HCT116 (cell line): ENCODE data around the gene TLK2. TPM values are rescaled to one million over a fixed set of nuclear protein-coding genes. Genes with fewer than 3 reads are reported as not detected.

Experiments
- ATAC-seq: fragments of 200-7000 bp; cut with Tn5 transposase; 2 replicates; pipeline ENCODE4 v1.9.1; 2020; ENCODE audit warnings: mild to moderate bottlenecking, moderate library complexity
- BruUV-seq: library from RNA; stranded (reverse); fragments of 400-500 nt; replicated peaks from 2 replicates; lab custom pipeline; 2021; lab: Mats Ljungman, UMichigan
- CTCF ChIA-PET: fragments of 300-600 bp; sonication (Branson Sonifier 250); formaldehyde crosslinking; loops from one replicate; lab custom pipeline; 2021; ENCODE audit warnings: antibody characterized with exemption; lab: Charles Lee
- POLR2A ChIA-PET: fragments of 300-600, 350-600 bp; sonication (Branson Sonifier 250); formaldehyde crosslinking; loops from one replicate; lab custom pipeline; 2021; ENCODE audit warnings: antibody characterized with exemption; lab: Charles Lee
- RAD21 ChIA-PET, 2 experiments: fragments of 300-600 bp; sonication (Branson Sonifier 250); formaldehyde crosslinking; loops; one replicate each; lab custom pipeline; 2023; ENCODE audit warnings: low total read pairs in 2 of 2; ENCODE audit not compliant: uncharacterized antibody in 2 of 2, unreplicated experiment in 2 of 2, low non-redundant PET in 1 of 2; lab: Charles Lee
- DNase-seq: peaks from one replicate; pipeline ENCODE4 v3.0.0-alpha.2; 2010; ENCODE audit warnings: low read depth, low spot score
- H2AFZ ChIP-seq: fragments of 200-600 bp; shearing (Covaris generic), sonication (generic); 2 replicates; pipeline ENCODE4 v1.6.1; 2017; ENCODE audit warnings: low read depth, mixed run types, mixed read lengths, antibody characterized with exemption, low read length; ENCODE audit not compliant: poor library complexity, severe bottlenecking
- H3K27ac ChIP-seq: 2 replicates; pipeline ENCODE4 v1.5.1; 2012; ENCODE audit warnings: low read depth, low read length
- H3K27me3 ChIP-seq: fragments of 200-600 bp; sonication (generic); 2 replicates; pipeline ENCODE4 v1.6.1; 2016; ENCODE audit warnings: mixed run types, low read length, mixed read lengths; ENCODE audit not compliant: insufficient read depth
- H3K36me3 ChIP-seq, 2 experiments: fragments of 200-500 bp in 1 of 2; fragments of 200-600 bp in 1 of 2; sonication (Bioruptor generic) in 1 of 2; sonication (generic) in 1 of 2; 2 replicates each; pipeline versions ENCODE4 v1.5.1 to v1.6.1; 2014 to 2016; ENCODE audit warnings: low read length in 2 of 2, inconsistent platforms in 1 of 2, mixed read lengths in 1 of 2, mixed run types in 1 of 2; ENCODE audit not compliant: insufficient read depth in 2 of 2, control insufficient read depth in 1 of 2
- H3K4me1 ChIP-seq, 2 experiments: fragments of 200-600 bp in 1 of 2; sonication (generic) in 1 of 2; 2 replicates each; pipeline versions ENCODE4 v1.5.1 to v1.6.1; 2012 to 2017; ENCODE audit warnings: low read length in 2 of 2, inconsistent platforms in 1 of 2, mild to moderate bottlenecking in 1 of 2, mixed read lengths in 1 of 2, mixed run types in 1 of 2, moderate library complexity in 1 of 2; ENCODE audit not compliant: insufficient read depth in 2 of 2, control insufficient read depth in 1 of 2
- H3K4me2 ChIP-seq: fragments of 200-600 bp; sonication (generic); 2 replicates; pipeline ENCODE4 v1.6.1; 2017; ENCODE audit warnings: mixed run types, low read length, mixed read lengths
- H3K4me3 ChIP-seq, 2 experiments: fragments of 200-600 bp in 1 of 2; sonication (generic) in 1 of 2; replicated peaks in 1 of 2; 2 replicates each; pipeline ENCODE4 v1.5.1; 2011 to 2016; ENCODE audit warnings: low read length in 2 of 2, control low read depth in 1 of 2, low read depth in 1 of 2, mild to moderate bottlenecking in 1 of 2, mixed read lengths in 1 of 2, mixed run types in 1 of 2
- H3K79me2 ChIP-seq: fragments of 200-600 bp; sonication (generic); 2 replicates; pipeline ENCODE4 v1.6.1; 2017; ENCODE audit warnings: mild to moderate bottlenecking, mixed run types, low read length, moderate library complexity, mixed read lengths; ENCODE audit not compliant: insufficient read depth
- H3K9ac ChIP-seq: fragments of 200-600 bp; sonication (generic); 2 replicates; pipeline ENCODE4 v1.6.1; 2016; ENCODE audit warnings: low read length, mixed read lengths
- H3K9me2 ChIP-seq: fragments of 200-600 bp; sonication (generic), shearing (Covaris generic); 2 replicates; pipeline ENCODE4 v1.6.1; 2017; ENCODE audit warnings: mixed run types, mild to moderate bottlenecking, moderate library complexity; ENCODE audit not compliant: insufficient read depth
- H3K9me3 ChIP-seq, 2 experiments: fragments of 200-500 bp in 1 of 2; fragments of 200-600 bp in 1 of 2; sonication (Bioruptor generic) in 1 of 2; sonication (generic) in 1 of 2; 2 replicates each; pipeline ENCODE4 v1.6.1; 2014 to 2017; ENCODE audit warnings: low read length in 2 of 2, mixed read lengths in 2 of 2, inconsistent platforms in 1 of 2, low read depth in 1 of 2, mild to moderate bottlenecking in 1 of 2, mixed run types in 1 of 2, moderate library complexity in 1 of 2; ENCODE audit not compliant: control insufficient read depth in 1 of 2, insufficient read depth in 1 of 2
- H4K20me1 ChIP-seq: fragments of 200-600 bp; sonication (generic), shearing (Covaris generic); 2 replicates; pipeline ENCODE4 v1.6.1; 2017; ENCODE audit warnings: mixed run types, mild to moderate bottlenecking, moderate library complexity; ENCODE audit not compliant: insufficient read depth
- CTCF ChIP-seq, 3 experiments: fragments of 200-600 bp in 1 of 3; sonication (generic) in 1 of 3; IDR thresholded peaks in 2 of 3; conservative IDR thresholded peaks in 1 of 3; 2 replicates each; pipeline ENCODE4 v1.5.1; 2012 to 2017; ENCODE audit warnings: low read depth in 2 of 3, low read length in 2 of 3, antibody characterized with exemption in 1 of 3, borderline replicate concordance in 1 of 3, control low read depth in 1 of 3, mild to moderate bottlenecking in 1 of 3, mixed read lengths in 1 of 3, mixed run types in 1 of 3, moderate library complexity in 1 of 3; ENCODE audit not compliant: insufficient read depth in 1 of 3
- EGR1 ChIP-seq: IDR thresholded peaks from 2 replicates; pipeline ENCODE4 v1.6.1; 2012; ENCODE audit warnings: low read depth
- EZH2 ChIP-seq: fragments of 200-600 bp; sonication (generic); IDR thresholded peaks from 2 replicates; pipeline ENCODE4 v1.6.1; 2017; ENCODE audit warnings: antibody characterized with exemption, mixed run types
- FOSL1 ChIP-seq: IDR thresholded peaks from 2 replicates; pipeline ENCODE4 v1.6.1; 2012; ENCODE audit warnings: low read depth
- MAX ChIP-seq: IDR thresholded peaks from 2 replicates; pipeline ENCODE4 v1.6.1; 2012
- intact Hi-C: fragments of 100-400 bp; cut with micrococcal nuclease; formaldehyde crosslinking; loops from 2 replicates; pipeline ENCODE4 v1.10.0; 2022
- total RNA-seq: library from RNA; stranded (reverse); gene quantifications from one replicate; pipeline ENCODE4 v1.2.1, GENCODE V29; 2021; ENCODE audit not compliant: unreplicated experiment

TLK2 gene
- total RNA-seq, 1 experiment from 2014 or later, result 56.6 TPM

- POLR2A ChIA-PET, result no interaction called here
Measured at GRCh38 chr17:62655656-62656055, 177.0 kb downstream of the TLK2 start.

More at GRCh38 chr17:62655656-62656055, 177.0 kb downstream of the TLK2 start:
- no peak overlapping the region for H3K9ac ChIP-seq
- no peak overlapping the region for H3K27ac ChIP-seq
- no peak overlapping the region for H2AFZ ChIP-seq
- H3K4me2 ChIP-seq, result no peak overlapping the region
- H3K27me3 ChIP-seq, result no peaks in the 10 kb centered on the region
- peaks cover 0 to 7% of the 10 kb centered on the region in 2 experiments; a peak in 1 of 4 replicates for H3K4me1 ChIP-seq
- intact Hi-C loops, result no loop called here
- TF ChIP-seq FOSL1, result no peak
- no peak for TF ChIP-seq EGR1
- no peak for TF ChIP-seq CTCF (IDR thresholded peaks at IDR 0.05 in 2 of 3, conservative IDR thresholded peaks at IDR 0.05 in 1 of 3; ENCODE audit: borderline replicate concordance in 1 of 3, insufficient read depth in 1 of 3, low read depth in 2 of 3, low read length in 2 of 3)
- no peak for TF ChIP-seq EZH2
- TF ChIP-seq MAX, result no peak
- TF ChIP-seq, all 23 proteins: peak for 0
- no peaks in the 10 kb centered on the region for H4K20me1 ChIP-seq
- H3K4me3 ChIP-seq, result no peak overlapping the region
- CTCF ChIA-PET, result no interaction called here
- DNase-seq (no peak), ATAC-seq (no peak)
- no TSS peak for BruUV-seq
- H3K36me3 ChIP-seq, result no peaks in the 10 kb centered on the region
- no peaks in the 10 kb centered on the region for H3K9me2 ChIP-seq
- RAD21 ChIA-PET, result no interaction called here
- H3K79me2 ChIP-seq, result no peaks in the 10 kb centered on the region
- H3K9me3 ChIP-seq, result peaks cover 6 to 8% of the 10 kb centered on the region in 2 experiments; a peak in 2 of 4 replicates
